IMR-90 (cell line): Measurements from ENCODE around the gene ZFPL1. TPM values are rescaled to one million over a fixed set of nuclear protein-coding genes. Genes with fewer than 3 reads are reported as not detected.

ENCODE experiments used
- ATAC-seq: fragments of 200-7000 bp; cut with Tn5 transposase; 2 replicates; pipeline ENCODE4 v1.9.1; 2020; ENCODE audit warnings: low read depth, mild to moderate bottlenecking, moderate library complexity
- BruUV-seq: library from RNA; stranded (reverse); fragments of 400-500 nt; replicated peaks from 2 replicates; lab custom pipeline; 2021; lab: Mats Ljungman, UMichigan
- CTCF ChIA-PET: fragments of 300-600 bp; formaldehyde crosslinking; extraction: SDS; loops from one replicate; lab custom pipeline; 2021; ENCODE audit warnings: antibody characterized with exemption; lab: Yijun Ruan, JAX
- POLR2A ChIA-PET: fragments of 300-600 bp; sonication (Branson Sonifier 250); formaldehyde crosslinking; loops from one replicate; lab custom pipeline; 2022; ENCODE audit warnings: antibody characterized with exemption; ENCODE audit not compliant: unreplicated experiment; lab: Charles Lee
- DNase-seq: peaks from one replicate; pipeline ENCODE4 v3.0.0; 2013
- H2AFZ ChIP-seq: replicated peaks from 2 replicates; pipeline ENCODE3; 2013; ENCODE audit warnings: low read length, mild to moderate bottlenecking; ENCODE audit not compliant: poor library complexity
- H2AK5ac ChIP-seq: 2 replicates; pipeline ENCODE4 v1.6.1; 2013; ENCODE audit warnings: low read depth, low read length, inconsistent platforms
- H2AK9ac ChIP-seq: replicated peaks from 2 replicates; pipeline ENCODE3; 2013; ENCODE audit warnings: mild to moderate bottlenecking, low read depth, low read length, moderate library complexity; ENCODE audit not compliant: poor library complexity
- H2BK120ac ChIP-seq: 2 replicates; pipeline ENCODE4 v1.6.1; 2013; ENCODE audit warnings: low read depth, low read length, inconsistent platforms
- H2BK15ac ChIP-seq: 3 replicates; pipeline ENCODE4 v1.6.1; 2013; ENCODE audit warnings: low read depth, low read length, inconsistent platforms
- H2BK20ac ChIP-seq: 2 replicates; pipeline ENCODE4 v1.6.1; 2013; ENCODE audit warnings: low read depth, mild to moderate bottlenecking, inconsistent platforms, low read length, moderate library complexity
- H2BK5ac ChIP-seq: 2 replicates; pipeline ENCODE4 v1.6.1; 2013; ENCODE audit warnings: mild to moderate bottlenecking, low read depth, low read length, inconsistent platforms; ENCODE audit not compliant: poor library complexity, severe bottlenecking
- H3K14ac ChIP-seq: replicated peaks from 2 replicates; pipeline ENCODE4 v1.6.1; 2013; ENCODE audit warnings: low read depth, low read length, inconsistent platforms
- H3K18ac ChIP-seq: 2 replicates; pipeline ENCODE4 v1.6.1; 2013; ENCODE audit warnings: low read depth, low read length, control low read depth
- H3K23ac ChIP-seq: 2 replicates; pipeline ENCODE4 v1.6.1; 2013; ENCODE audit warnings: low read depth, low read length, inconsistent platforms
- H3K27ac ChIP-seq: 2 replicates; pipeline ENCODE4 v1.5.1; 2013; ENCODE audit warnings: mild to moderate bottlenecking, control low read depth, low read length; ENCODE audit not compliant: insufficient read depth
- H3K27me3 ChIP-seq: 2 replicates; pipeline ENCODE4 v1.6.1; 2013; ENCODE audit warnings: low read length; ENCODE audit not compliant: control insufficient read depth, insufficient read depth
- H3K36me3 ChIP-seq: 2 replicates; pipeline ENCODE4 v1.6.1; 2013; ENCODE audit warnings: low read length, mixed read lengths; ENCODE audit not compliant: control insufficient read depth, insufficient read depth
- H3K4ac ChIP-seq: 2 replicates; pipeline ENCODE4 v1.6.1; 2013; ENCODE audit warnings: low read depth, low read length, inconsistent platforms
- H3K4me1 ChIP-seq: 2 replicates; pipeline ENCODE4 v1.6.1; 2013; ENCODE audit warnings: low read length, mixed read lengths; ENCODE audit not compliant: control insufficient read depth, insufficient read depth
- H3K4me2 ChIP-seq: 2 replicates; pipeline ENCODE4 v1.6.1; 2013; ENCODE audit warnings: low read depth, mild to moderate bottlenecking, control low read depth, low read length, moderate library complexity
- H3K4me3 ChIP-seq: 2 replicates; pipeline ENCODE4 v1.5.1; 2013; ENCODE audit warnings: low read depth, mild to moderate bottlenecking, control low read depth, low read length, moderate library complexity; ENCODE audit not compliant: insufficient read depth
- H3K56ac ChIP-seq: 2 replicates; pipeline ENCODE4 v1.6.1; 2013; ENCODE audit warnings: low read length, inconsistent platforms; ENCODE audit not compliant: insufficient read depth; ENCODE audit errors: extremely low read depth
- H3K79me1 ChIP-seq, 2 experiments: 2 replicates each; pipeline ENCODE4 v1.6.1; 2013; ENCODE audit warnings: low read length in 2 of 2, inconsistent platforms in 1 of 2, low read depth in 1 of 2
- H3K9ac ChIP-seq: 2 replicates; pipeline ENCODE4 v1.6.1; 2013; ENCODE audit warnings: low read depth, low read length, control low read depth
- H3K9me1 ChIP-seq: 2 replicates; pipeline ENCODE4 v1.6.1; 2013; ENCODE audit warnings: low read length, inconsistent platforms; ENCODE audit not compliant: insufficient read depth
- H3K9me3 ChIP-seq: 2 replicates; pipeline ENCODE4 v1.6.1; 2013; ENCODE audit warnings: low read length; ENCODE audit not compliant: control insufficient read depth, insufficient read depth
- H4K20me1 ChIP-seq: 2 replicates; pipeline ENCODE4 v1.6.1; 2013; ENCODE audit warnings: low read length, inconsistent platforms; ENCODE audit not compliant: insufficient read depth
- H4K5ac ChIP-seq: 2 replicates; pipeline ENCODE4 v1.6.1; 2013; ENCODE audit warnings: mild to moderate bottlenecking, low read depth, low read length, control low read depth
- H4K8ac ChIP-seq, 2 experiments: 2 replicates each; pipeline ENCODE4 v1.6.1; 2013; ENCODE audit warnings: low read depth in 2 of 2, low read length in 2 of 2, control low read depth in 1 of 2, inconsistent platforms in 1 of 2
- H4K91ac ChIP-seq: 2 replicates; pipeline ENCODE4 v1.6.1; 2013; ENCODE audit warnings: low read depth, low read length, inconsistent platforms; ENCODE audit not compliant: insufficient read depth
- BHLHE40 ChIP-seq: fragments of 150-350 bp; IDR thresholded peaks from 2 replicates; pipeline ENCODE4 v1.6.1; 2016; ENCODE audit warnings: mild to moderate bottlenecking, low read depth, low read length
- CEBPB ChIP-seq: IDR thresholded peaks from 2 replicates; pipeline ENCODE4 v1.6.1; 2012; ENCODE audit warnings: low read depth, low read length, improper control_type of control experiment
- CHD1 ChIP-seq: IDR thresholded peaks from 2 replicates; pipeline ENCODE4 v1.6.1; 2012; ENCODE audit warnings: low read depth, low read length, improper control_type of control experiment
- FOS ChIP-seq: fragments of 150-350 bp; IDR thresholded peaks from 2 replicates; pipeline ENCODE4 v1.6.1; 2016; ENCODE audit warnings: low read depth, low read length
- MAFK ChIP-seq: IDR thresholded peaks from 2 replicates; pipeline ENCODE4 v1.6.1; 2012; ENCODE audit warnings: low read depth, low read length, improper control_type of control experiment
- MAZ ChIP-seq: IDR thresholded peaks from 2 replicates; pipeline ENCODE4 v1.6.1; 2012; ENCODE audit warnings: low read depth, mild to moderate bottlenecking, low read length, improper control_type of control experiment, moderate library complexity, borderline replicate concordance
- MXI1 ChIP-seq: IDR thresholded peaks from 2 replicates; pipeline ENCODE4 v1.6.1; 2012; ENCODE audit warnings: low read depth, mild to moderate bottlenecking, low read length, moderate library complexity, borderline replicate concordance
- NFE2L2 ChIP-seq: fragments of 150-350 bp; IDR thresholded peaks from 2 replicates; pipeline ENCODE4 v1.6.1; 2016; ENCODE audit warnings: low read depth, mild to moderate bottlenecking, low read length
- POLR2A ChIP-seq: IDR thresholded peaks from 2 replicates; pipeline ENCODE4 v1.6.1; 2012; ENCODE audit warnings: mild to moderate bottlenecking, low read depth, low read length
- RAD21 ChIP-seq: IDR thresholded peaks from 2 replicates; pipeline ENCODE4 v1.6.1; 2012; ENCODE audit warnings: low read length, improper control_type of control experiment
- RCOR1 ChIP-seq: IDR thresholded peaks from 2 replicates; pipeline ENCODE4 v1.6.1; 2012; ENCODE audit warnings: mild to moderate bottlenecking, low read length, improper control_type of control experiment; ENCODE audit not compliant: insufficient replicate concordance
- RFX5 ChIP-seq: IDR thresholded peaks from 2 replicates; pipeline ENCODE4 v1.8.0; 2012; ENCODE audit warnings: low read depth, mild to moderate bottlenecking, low read length, moderate library complexity
- SMC3 ChIP-seq: fragments of 150-350 bp; IDR thresholded peaks from 2 replicates; pipeline ENCODE4 v1.6.1; 2016; ENCODE audit warnings: low read depth, mild to moderate bottlenecking, antibody characterized with exemption, low read length, moderate library complexity
- WGBS, 2 experiments: methylation state at CpG; one replicate each; pipeline versions ENCODE4 v1.1.5 to v1.1.7; 2013; ENCODE audit warnings: missing lambda C conversion rate in 2 of 2; ENCODE audit not compliant: insufficient read length in 1 of 2; ENCODE audit errors: extremely low coverage in 2 of 2; 5-methylcytosine and 5-hydroxymethylcytosine counted together
- dilution Hi-C: fragments of 300-500 bp; cut with HindIII; formaldehyde crosslinking; loops from one replicate; pipeline ENCODE4 v1.14.3; 2018; ENCODE audit warnings: low sequenced_read_pairs; ENCODE audit not compliant: unreplicated experiment
- in situ Hi-C: fragments of 300-500 bp; cut with MboI; formaldehyde crosslinking; loops from 3 replicates; pipeline ENCODE4 v1.14.3; 2019; ENCODE audit warnings: low sequenced_read_pairs, inconsistent platforms, mixed read lengths
- intact Hi-C: fragments of 100-400 bp; cut with micrococcal nuclease; formaldehyde crosslinking; loops from 2 replicates; pipeline ENCODE4 v1.10.0; 2022
- polyA plus RNA-seq, 3 experiments: library from polyadenylated mRNA; depleted of rRNA; stranded (reverse); fragments of >200 nt; gene quantifications; 2 replicates each; pipeline ENCODE4 v1.2.3, GENCODE V29; 2012; ENCODE audit warnings: low replicate concordance in 1 of 3
- total RNA-seq: library from RNA; depleted of rRNA; stranded (reverse); fragments of >200 nt; gene quantifications from 2 replicates; pipeline ENCODE4 v1.2.3, GENCODE V29; 2012
- TF ChIP-seq, protein P1 (sequence below): fragments of 150-350 bp; IDR thresholded peaks from 2 replicates; pipeline ENCODE4 v1.6.1; 2016; ENCODE audit warnings: low read depth, mild to moderate bottlenecking, low read length, moderate library complexity, borderline replicate concordance
- TF ChIP-seq, protein P2 (sequence below): fragments of 150-350 bp; IDR thresholded peaks from 2 replicates; pipeline ENCODE4 v1.6.1; 2017; ENCODE audit warnings: mild to moderate bottlenecking, antibody characterized with exemption, low read length, low read depth
- TF ChIP-seq, protein P3 (sequence below): conservative IDR thresholded peaks from 2 replicates; pipeline ENCODE4 v1.5.1; 2012; ENCODE audit warnings: mild to moderate bottlenecking, low read depth, low read length, improper control_type of control experiment

The ZFPL1 gene
- total and polyA plus RNA-seq, 2 of the 4 experiments (the other 2 are of a cell fraction), result 24.0 to 67.5 TPM

DNA sequence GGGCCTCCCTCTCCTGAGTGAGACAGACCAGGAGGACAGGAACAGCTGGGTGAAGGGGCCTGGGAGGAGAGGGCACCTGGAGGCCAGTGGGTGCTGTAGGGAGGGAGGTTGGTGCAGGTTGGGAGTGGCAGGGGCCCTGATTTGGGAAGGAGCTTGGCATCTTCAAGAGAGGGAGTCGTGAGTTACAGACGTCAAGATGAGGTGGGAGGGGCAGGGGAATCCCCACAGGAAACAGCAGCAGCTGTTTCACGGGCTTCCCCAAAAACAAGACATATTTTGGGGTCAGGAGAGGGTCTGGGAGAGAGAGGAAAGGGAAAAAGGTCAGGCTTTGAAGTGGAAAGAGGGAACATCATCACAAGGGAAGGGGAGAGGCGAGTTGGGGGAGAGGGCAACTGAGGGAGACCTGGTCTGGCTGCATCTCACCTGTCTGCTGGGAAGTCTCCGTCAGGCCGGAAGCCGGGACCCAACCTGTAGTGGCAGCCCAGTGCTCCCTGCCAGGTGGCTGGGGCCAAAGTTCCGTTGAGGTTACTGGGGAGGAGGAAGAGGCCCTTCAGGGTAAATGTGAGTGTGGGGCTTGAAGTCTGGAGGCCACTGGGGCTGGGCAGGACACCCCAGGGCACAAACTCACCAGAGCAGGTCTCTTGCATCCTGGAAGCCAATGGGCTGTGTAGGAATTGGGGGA is 30.1 kb upstream of the ZFPL1 start:
- H4K8ac ChIP-seq, result no peak overlapping the region
- no peak overlapping the region for H3K14ac ChIP-seq
- TF ChIP-seq RFX5 (no peak), MXI1 (no peak), MAFK (no peak), FOS (no peak), BHLHE40 (no peak), SMC3 (no peak), POLR2A (no peak), RCOR1 (no peak), CHD1 (no peak), CEBPB (no peak), NFE2L2 (no peak), MAZ (no peak), RAD21 (no peak)
- TF ChIP-seq, protein P1, sequence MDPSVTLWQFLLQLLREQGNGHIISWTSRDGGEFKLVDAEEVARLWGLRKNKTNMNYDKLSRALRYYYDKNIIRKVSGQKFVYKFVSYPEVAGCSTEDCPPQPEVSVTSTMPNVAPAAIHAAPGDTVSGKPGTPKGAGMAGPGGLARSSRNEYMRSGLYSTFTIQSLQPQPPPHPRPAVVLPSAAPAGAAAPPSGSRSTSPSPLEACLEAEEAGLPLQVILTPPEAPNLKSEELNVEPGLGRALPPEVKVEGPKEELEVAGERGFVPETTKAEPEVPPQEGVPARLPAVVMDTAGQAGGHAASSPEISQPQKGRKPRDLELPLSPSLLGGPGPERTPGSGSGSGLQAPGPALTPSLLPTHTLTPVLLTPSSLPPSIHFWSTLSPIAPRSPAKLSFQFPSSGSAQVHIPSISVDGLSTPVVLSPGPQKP, result no peak
- TF ChIP-seq, protein P2, sequence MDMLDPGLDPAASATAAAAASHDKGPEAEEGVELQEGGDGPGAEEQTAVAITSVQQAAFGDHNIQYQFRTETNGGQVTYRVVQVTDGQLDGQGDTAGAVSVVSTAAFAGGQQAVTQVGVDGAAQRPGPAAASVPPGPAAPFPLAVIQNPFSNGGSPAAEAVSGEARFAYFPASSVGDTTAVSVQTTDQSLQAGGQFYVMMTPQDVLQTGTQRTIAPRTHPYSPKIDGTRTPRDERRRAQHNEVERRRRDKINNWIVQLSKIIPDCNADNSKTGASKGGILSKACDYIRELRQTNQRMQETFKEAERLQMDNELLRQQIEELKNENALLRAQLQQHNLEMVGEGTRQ, result no peak
- TF ChIP-seq, protein P3, sequence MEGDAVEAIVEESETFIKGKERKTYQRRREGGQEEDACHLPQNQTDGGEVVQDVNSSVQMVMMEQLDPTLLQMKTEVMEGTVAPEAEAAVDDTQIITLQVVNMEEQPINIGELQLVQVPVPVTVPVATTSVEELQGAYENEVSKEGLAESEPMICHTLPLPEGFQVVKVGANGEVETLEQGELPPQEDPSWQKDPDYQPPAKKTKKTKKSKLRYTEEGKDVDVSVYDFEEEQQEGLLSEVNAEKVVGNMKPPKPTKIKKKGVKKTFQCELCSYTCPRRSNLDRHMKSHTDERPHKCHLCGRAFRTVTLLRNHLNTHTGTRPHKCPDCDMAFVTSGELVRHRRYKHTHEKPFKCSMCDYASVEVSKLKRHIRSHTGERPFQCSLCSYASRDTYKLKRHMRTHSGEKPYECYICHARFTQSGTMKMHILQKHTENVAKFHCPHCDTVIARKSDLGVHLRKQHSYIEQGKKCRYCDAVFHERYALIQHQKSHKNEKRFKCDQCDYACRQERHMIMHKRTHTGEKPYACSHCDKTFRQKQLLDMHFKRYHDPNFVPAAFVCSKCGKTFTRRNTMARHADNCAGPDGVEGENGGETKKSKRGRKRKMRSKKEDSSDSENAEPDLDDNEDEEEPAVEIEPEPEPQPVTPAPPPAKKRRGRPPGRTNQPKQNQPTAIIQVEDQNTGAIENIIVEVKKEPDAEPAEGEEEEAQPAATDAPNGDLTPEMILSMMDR, result no peak
- H2AK9ac ChIP-seq, result no peak overlapping the region
- no peaks in the 10 kb centered on the region for H3K9me3 ChIP-seq
- no peak overlapping the region for H2BK5ac ChIP-seq
- H2BK15ac ChIP-seq, result no peak overlapping the region
- H3K56ac ChIP-seq, result no peak overlapping the region
- no peak overlapping the region for H4K5ac ChIP-seq
- H4K20me1 ChIP-seq, result no peaks in the 10 kb centered on the region
- no peaks in the 10 kb centered on the region for H3K4me1 ChIP-seq
- H3K4ac ChIP-seq, result no peak overlapping the region
- no peak overlapping the region for H3K4me2 ChIP-seq
- H3K9me1 ChIP-seq, result no peaks in the 10 kb centered on the region
- peak overlapping the region; percentile 14 for H2AFZ ChIP-seq
- CTCF ChIA-PET, result no interaction called here
- 45% methylated on average over 6 of the region's 8 CpGs; no CpG with 5 or more reads in 1 of the 2 experiments for WGBS, 2 experiments
- peaks cover 20% of the 10 kb centered on the region; the same call in 1 of the 2 replicates for H3K27me3 ChIP-seq
- H3K23ac ChIP-seq, result no peak overlapping the region
- POLR2A ChIA-PET, result no interaction called here
- no peaks in the 10 kb centered on the region for H3K36me3 ChIP-seq
- intact Hi-C loops (no loop called here), dilution Hi-C loops (no loop called here), in situ Hi-C loops (no loop called here)
- no peak overlapping the region for H3K18ac ChIP-seq
- no peak overlapping the region for H2AK5ac ChIP-seq
- H3K79me1 ChIP-seq, result no peaks in the 10 kb centered on the region
- H3K27ac ChIP-seq, result no peak overlapping the region
- no peak overlapping the region for H2BK20ac ChIP-seq
- no peak overlapping the region for H2BK120ac ChIP-seq
- no peak overlapping the region for H4K91ac ChIP-seq
- no TSS peak for BruUV-seq
- ATAC-seq, result no peak
- DNase-seq, result no peak
- H3K4me3 ChIP-seq, result no peak overlapping the region
- no peak overlapping the region for H3K9ac ChIP-seq
